Keratinocyte (primary cell): ENCODE results near the gene ABHD5. TPM values are rescaled to one million over a fixed set of nuclear protein-coding genes. Genes with fewer than 3 reads are reported as not detected.
A peak's percentile ranks its signal among the peaks of the same experiment; 100 is the strongest.

Experiments
- DNase-seq: peaks from one replicate; pipeline ENCODE4 v3.0.0-alpha.2; 2011; ENCODE audit warnings: low read depth, missing footprints, low spot score
- FAIRE-seq: peaks from 2 replicates; lab custom pipeline; 2011; peaks lifted over from hg19 to GRCh38; lab: Jason Lieb, UNC
- H2AFZ ChIP-seq: 2 replicates; pipeline ENCODE4 v1.6.0; 2012; ENCODE audit warnings: low read length, control low read depth, inconsistent platforms; ENCODE audit not compliant: control insufficient read depth
- H3K27ac ChIP-seq: 2 replicates; pipeline ENCODE4 v1.5.1; 2011; ENCODE audit warnings: low read length; ENCODE audit not compliant: control insufficient read depth, insufficient read depth
- H3K27me3 ChIP-seq: 3 replicates; pipeline ENCODE4 v1.6.0; 2011; ENCODE audit warnings: low read length; ENCODE audit not compliant: control insufficient read depth, insufficient read depth; ENCODE audit errors: extremely low read depth
- H3K36me3 ChIP-seq, 2 experiments: 2 replicates in 1 of 2; 3 replicates in 1 of 2; pipeline ENCODE4 v1.5.1; 2011; ENCODE audit warnings: low read length in 2 of 2, mild to moderate bottlenecking in 1 of 2; ENCODE audit not compliant: control insufficient read depth in 2 of 2, insufficient read depth in 2 of 2; ENCODE audit errors: extremely low read depth in 1 of 2
- H3K4me1 ChIP-seq: 3 replicates; pipeline ENCODE4 v1.5.1; 2011; ENCODE audit warnings: low read length; ENCODE audit not compliant: control insufficient read depth, insufficient read depth; ENCODE audit errors: extremely low read depth
- H3K4me2 ChIP-seq: 3 replicates; pipeline ENCODE4 v1.6.0; 2011; ENCODE audit warnings: low read depth, low read length; ENCODE audit not compliant: control insufficient read depth, insufficient read depth; ENCODE audit errors: extremely low read depth
- H3K4me3 ChIP-seq, 3 experiments: fragments of 200-600 bp in 1 of 3; sonication (generic) in 1 of 3; 2 replicates in 2 of 3; 3 replicates in 1 of 3; pipeline ENCODE4 v1.5.1; 2011 to 2016; ENCODE audit warnings: low read length in 3 of 3, mild to moderate bottlenecking in 3 of 3, control low read depth in 2 of 3, inconsistent platforms in 1 of 3, low read depth in 1 of 3, mixed read lengths in 1 of 3, mixed run types in 1 of 3, moderate library complexity in 1 of 3; ENCODE audit not compliant: control insufficient read depth in 2 of 3, insufficient read depth in 2 of 3; ENCODE audit errors: extremely low read depth in 1 of 3
- H3K79me2 ChIP-seq: 2 replicates; pipeline ENCODE4 v1.6.0; 2012; ENCODE audit warnings: low read length; ENCODE audit not compliant: control insufficient read depth, insufficient read depth
- H3K9ac ChIP-seq: 3 replicates; pipeline ENCODE4 v1.6.0; 2011; ENCODE audit warnings: low read length; ENCODE audit not compliant: control insufficient read depth, insufficient read depth; ENCODE audit errors: extremely low read depth
- H3K9me1 ChIP-seq: 3 replicates; pipeline ENCODE4 v1.6.0; 2011; ENCODE audit warnings: low read length; ENCODE audit not compliant: control insufficient read depth, insufficient read depth; ENCODE audit errors: extremely low read depth
- H3K9me3 ChIP-seq: 2 replicates; pipeline ENCODE4 v1.5.1; 2012; ENCODE audit warnings: low read depth, low read length; ENCODE audit not compliant: control insufficient read depth
- H4K20me1 ChIP-seq: 3 replicates; pipeline ENCODE4 v1.6.0; 2011; ENCODE audit warnings: low read length; ENCODE audit not compliant: control insufficient read depth, insufficient read depth; ENCODE audit errors: extremely low read depth
- CTCF ChIP-seq, 3 experiments: IDR thresholded peaks in 1 of 3; conservative IDR thresholded peaks in 1 of 3; optimal IDR thresholded peaks in 1 of 3; 2 replicates in 2 of 3; 3 replicates in 1 of 3; pipeline versions ENCODE3 to v1.5.1; 2011; ENCODE audit warnings: low read length in 3 of 3, mild to moderate bottlenecking in 3 of 3, moderate library complexity in 2 of 3, control low read depth in 1 of 3, inconsistent platforms in 1 of 3; ENCODE audit not compliant: insufficient read depth in 2 of 3; ENCODE audit errors: extremely low read depth in 1 of 3
- EZH2 ChIP-seq: IDR thresholded peaks from one replicate; pipeline ENCODE4 v1.6.1; 2012; ENCODE audit warnings: inconsistent platforms, mild to moderate bottlenecking, low read length, moderate library complexity
- dilution Hi-C: fragments of 300-500 bp; cut with MboI; formaldehyde crosslinking; loops from one replicate; pipeline ENCODE4 v1.7.0; 2020; ENCODE audit warnings: low sequenced_read_pairs; ENCODE audit not compliant: extremely low pct_ligation_motif_present
- polyA plus RNA-seq, 5 experiments: library from polyadenylated mRNA; depleted of rRNA in 3 of 5; stranded (reverse) in 3 of 5; stranded (forward) in 1 of 5; unstranded in 1 of 5; fragments of >200 nt; gene quantifications; 1 replicate in 1 of 5; 2 replicates in 3 of 5; 3 replicates in 1 of 5; pipeline versions ENCODE4 v1.2.1 to v1.2.3, GENCODE V29; 2011 to 2012; ENCODE audit warnings: missing spikeins in 2 of 5, low read depth in 1 of 5, low replicate concordance in 1 of 5

The ABHD5 gene
- polyA plus RNA-seq, 1 donor (not counting 4 experiments of a cell fraction or from before 2014, with no cell fraction given), result 26.8 TPM

- H4K20me1 ChIP-seq, result no peaks in the 10 kb centered on the region
- H3K4me1 ChIP-seq, result peaks cover 60% of the 10 kb centered on the region
These were observed 77.7 kb downstream of the ABHD5 start for GRCh38 chr3:43768381-43768973.

GRCh38 chr3:43769097-43769884 is 78.6 kb downstream of the ABHD5 start:
- peak; percentile 77 for FAIRE-seq
- Histone ChIP-seq H3K36me3 (no peaks in the 10 kb centered on the region), H3K27me3 (no peaks in the 10 kb centered on the region), H2AFZ (peak overlapping the region; percentile 70), H3K27ac (peak overlapping the region; percentile 39), H3K9me1 (no peaks in the 10 kb centered on the region), H3K4me3 (peak overlapping the region in 1 of 3 experiments; percentile 64), H3K9ac (no peak overlapping the region), H3K9me3 (no peaks in the 10 kb centered on the region), H3K4me2 (peak overlapping the region; percentile 76), H3K4me1 (peaks cover 60% of the 10 kb centered on the region), H3K79me2 (no peaks in the 10 kb centered on the region), H4K20me1 (no peaks in the 10 kb centered on the region)
- TF ChIP-seq CTCF (optimal IDR thresholded peaks at IDR 0.05 in 1 of 3, IDR thresholded peaks at IDR 0.05 in 1 of 3, conservative IDR thresholded peaks at IDR 0.05 in 1 of 3; ENCODE audit: extremely low read depth in 1 of 3, insufficient read depth in 2 of 3, low read length in 3 of 3) (peak; percentile 91 to 96 (median 95)), EZH2 (no peak)
- dilution Hi-C loops, result no loop called here
- peak; percentile 94 for DNase-seq

More at GRCh38 chr3:43768381-43768973, 77.7 kb downstream of the ABHD5 start:
- Histone ChIP-seq H3K36me3 (no peaks in the 10 kb centered on the region), H2AFZ (peak overlapping the region; percentile 13), H3K27ac (peak overlapping the region; percentile 39), H3K27me3 (no peaks in the 10 kb centered on the region), H3K4me3 (no peak overlapping the region), H3K79me2 (no peaks in the 10 kb centered on the region), H3K9me3 (no peaks in the 10 kb centered on the region), H3K9me1 (no peaks in the 10 kb centered on the region), H3K9ac (no peak overlapping the region), H3K4me2 (peak overlapping the region; percentile 60)
- TF ChIP-seq CTCF (optimal IDR thresholded peaks at IDR 0.05 in 1 of 3, IDR thresholded peaks at IDR 0.05 in 1 of 3, conservative IDR thresholded peaks at IDR 0.05 in 1 of 3; ENCODE audit: extremely low read depth in 1 of 3, insufficient read depth in 2 of 3, low read length in 3 of 3) (no peak), EZH2 (no peak)
- peak; percentile 86 for FAIRE-seq
- dilution Hi-C loops, result no loop called here
- DNase-seq, result no peak
